Sigmoid colon (tissue), 4 donors: ENCODE data around the gene SMARCAL1.
"Not testable (repeated sequence)": the region's sequence is repeated elsewhere in the genome, so short reads cannot be mapped to it uniquely, and the experiment has no call there.

ENCODE experiments used
- POLR2AphosphoS5 ChIP-seq, 4 donors: sonication (generic); formaldehyde crosslinking; IDR thresholded peaks; one replicate each; pipeline ENCODE4 v1.6.1; 2017; ENCODE audit warnings: antibody characterized with exemption in 4 of 4
- TF ChIP-seq, protein P1 (sequence below), 4 experiments: fragments of 450-650 bp in 3 of 4; fragments of 200-600 bp in 1 of 4; IDR thresholded peaks; one replicate each; pipeline ENCODE4 v1.5.1; 2016 to 2019; ENCODE audit warnings: antibody characterized with exemption in 4 of 4, mild to moderate bottlenecking in 3 of 4, moderate library complexity in 2 of 4

DNA sequence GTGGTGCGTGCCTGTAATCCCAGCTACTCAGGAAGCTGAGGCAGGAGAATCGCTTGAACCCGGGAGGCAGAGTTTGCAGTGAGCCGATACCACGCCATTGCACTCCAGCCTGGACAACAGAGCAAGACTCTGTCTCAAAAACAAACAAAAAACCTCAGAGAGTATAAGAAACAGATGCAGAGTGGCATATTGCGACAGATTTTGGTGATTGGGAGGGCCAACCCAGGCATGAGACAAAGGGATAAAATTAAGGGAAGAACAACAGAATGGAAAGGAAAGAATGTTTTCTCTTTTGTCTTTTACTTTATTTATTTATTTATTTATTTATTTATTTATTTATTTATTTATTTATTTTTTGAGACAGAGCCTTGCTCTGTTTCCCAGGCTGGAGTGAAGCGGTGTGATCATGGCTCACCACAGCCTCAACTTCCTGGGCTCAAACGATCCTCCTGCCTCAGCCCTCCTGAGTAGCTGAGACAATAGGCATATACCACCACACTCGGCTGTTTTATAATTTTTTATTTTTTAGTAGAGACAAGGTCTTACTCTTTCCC, 106.4 kb downstream of the SMARCAL1 start:
- TF ChIP-seq, protein P1, sequence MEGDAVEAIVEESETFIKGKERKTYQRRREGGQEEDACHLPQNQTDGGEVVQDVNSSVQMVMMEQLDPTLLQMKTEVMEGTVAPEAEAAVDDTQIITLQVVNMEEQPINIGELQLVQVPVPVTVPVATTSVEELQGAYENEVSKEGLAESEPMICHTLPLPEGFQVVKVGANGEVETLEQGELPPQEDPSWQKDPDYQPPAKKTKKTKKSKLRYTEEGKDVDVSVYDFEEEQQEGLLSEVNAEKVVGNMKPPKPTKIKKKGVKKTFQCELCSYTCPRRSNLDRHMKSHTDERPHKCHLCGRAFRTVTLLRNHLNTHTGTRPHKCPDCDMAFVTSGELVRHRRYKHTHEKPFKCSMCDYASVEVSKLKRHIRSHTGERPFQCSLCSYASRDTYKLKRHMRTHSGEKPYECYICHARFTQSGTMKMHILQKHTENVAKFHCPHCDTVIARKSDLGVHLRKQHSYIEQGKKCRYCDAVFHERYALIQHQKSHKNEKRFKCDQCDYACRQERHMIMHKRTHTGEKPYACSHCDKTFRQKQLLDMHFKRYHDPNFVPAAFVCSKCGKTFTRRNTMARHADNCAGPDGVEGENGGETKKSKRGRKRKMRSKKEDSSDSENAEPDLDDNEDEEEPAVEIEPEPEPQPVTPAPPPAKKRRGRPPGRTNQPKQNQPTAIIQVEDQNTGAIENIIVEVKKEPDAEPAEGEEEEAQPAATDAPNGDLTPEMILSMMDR (IDR thresholded peaks at IDR 0.05) = not testable (repeated sequence)
- not testable (repeated sequence) for TF ChIP-seq POLR2AphosphoS5 (IDR thresholded peaks at IDR 0.05)
